ENCODE measurements around the gene CXCL9.

CXCL9 gene

GRCh38 chr4:76022677-76023076, 15.4 kb upstream of the CXCL9 start:
- no peak for DNase-seq (ENCODE audit: extremely low read depth, low read depth)
- TF ChIP-seq CTCF (IDR thresholded peaks at IDR 0.05; ENCODE audit: low read depth, low read length, missing control alignments), result no peak
- no peak overlapping the region for H3K4me3 ChIP-seq (replicated peaks; ENCODE audit: low read depth, low read length)

- no peak for DNase-seq (ENCODE audit: extremely low read depth, low read depth)
- no peak for TF ChIP-seq CTCF (IDR thresholded peaks at IDR 0.05; ENCODE audit: low read depth, low read length, missing control alignments)
- no peak overlapping the region for H3K4me3 ChIP-seq (replicated peaks; ENCODE audit: low read depth, low read length)
Measured at GRCh38 chr4:76022031-76022430, 14.7 kb upstream of the CXCL9 start.

DNA sequence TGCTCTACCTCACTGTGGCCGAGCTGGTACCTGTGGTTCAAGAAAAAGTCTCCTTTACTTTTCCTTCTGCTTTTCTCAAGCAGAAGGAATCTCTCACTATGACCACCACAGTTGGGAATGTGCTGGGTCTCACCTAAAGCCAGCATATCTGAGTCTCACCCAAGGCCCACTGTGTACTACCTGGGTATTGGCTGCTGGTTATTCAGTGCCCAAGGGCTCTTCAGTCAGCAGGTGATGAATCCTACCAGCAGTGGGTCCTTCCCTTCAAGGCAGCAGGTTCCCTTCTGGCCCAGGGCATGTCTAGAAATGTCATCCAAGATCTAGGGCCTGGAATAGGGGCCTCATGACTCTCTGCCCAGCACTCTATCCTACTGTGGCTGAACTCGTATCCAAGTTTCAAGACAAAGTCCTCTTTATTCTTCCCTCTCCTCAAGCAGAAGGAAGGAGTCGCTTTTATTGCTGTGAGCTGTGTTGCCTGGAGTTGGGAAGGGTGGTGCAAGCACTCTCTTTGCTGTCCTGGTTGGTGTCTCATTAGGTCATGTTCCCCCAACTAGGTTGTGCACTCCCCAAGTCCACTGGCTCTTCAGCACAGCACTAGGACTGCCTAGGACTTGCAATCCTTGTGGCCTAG, 9.9 kb upstream of the CXCL9 start:
- no peak overlapping the region for H3K4me3 ChIP-seq (replicated peaks; ENCODE audit: low read depth, low read length)
- TF ChIP-seq CTCF (IDR thresholded peaks at IDR 0.05; ENCODE audit: low read depth, low read length, missing control alignments), result no peak
- DNase-seq (ENCODE audit: extremely low read depth, low read depth), result no peak

- no peak overlapping the region for H3K4me3 ChIP-seq (replicated peaks; ENCODE audit: low read depth, low read length)
- TF ChIP-seq CTCF (IDR thresholded peaks at IDR 0.05; ENCODE audit: low read depth, low read length, missing control alignments), result no peak
- no peak for DNase-seq (ENCODE audit: extremely low read depth, low read depth)
Measured at GRCh38 chr4:76016393-76016792, 9.1 kb upstream of the CXCL9 start.

DNA sequence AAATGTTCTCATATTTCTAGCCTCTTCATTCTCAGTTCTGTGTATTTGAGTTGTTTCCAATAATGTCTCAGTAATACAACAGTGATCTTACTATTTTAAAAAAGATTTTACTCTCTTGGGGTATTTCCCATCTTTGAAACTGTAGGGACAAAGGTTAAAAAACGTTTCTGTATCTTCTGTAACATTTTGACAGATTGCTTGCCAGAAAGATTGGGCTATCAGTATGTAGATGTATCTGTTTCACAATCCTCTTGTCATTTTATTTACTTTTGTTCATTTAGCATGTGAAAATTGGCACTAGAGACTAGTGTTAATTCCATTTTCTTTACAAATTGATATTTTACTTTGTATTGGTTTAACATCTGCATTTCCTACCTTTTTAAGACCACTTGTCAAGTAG, 6.2 kb upstream of the CXCL9 start:
- no peak for DNase-seq (ENCODE audit: extremely low read depth, low read depth)
- H3K4me3 ChIP-seq (replicated peaks; ENCODE audit: low read depth, low read length), result no peak overlapping the region
- TF ChIP-seq CTCF (IDR thresholded peaks at IDR 0.05; ENCODE audit: low read depth, low read length, missing control alignments), result no peak

GRCh38 chr4:76012388-76012801, 5.1 kb upstream of the CXCL9 start:
- TF ChIP-seq CTCF (IDR thresholded peaks at IDR 0.05; ENCODE audit: low read depth, low read length, missing control alignments), result no peak
- no peak overlapping the region for H3K4me3 ChIP-seq (replicated peaks; ENCODE audit: low read depth, low read length)
- no peak for DNase-seq (ENCODE audit: extremely low read depth, low read depth)

Data from HFF-Myc (cell line).